ENCODE data around the gene DEPDC5.

DNA sequence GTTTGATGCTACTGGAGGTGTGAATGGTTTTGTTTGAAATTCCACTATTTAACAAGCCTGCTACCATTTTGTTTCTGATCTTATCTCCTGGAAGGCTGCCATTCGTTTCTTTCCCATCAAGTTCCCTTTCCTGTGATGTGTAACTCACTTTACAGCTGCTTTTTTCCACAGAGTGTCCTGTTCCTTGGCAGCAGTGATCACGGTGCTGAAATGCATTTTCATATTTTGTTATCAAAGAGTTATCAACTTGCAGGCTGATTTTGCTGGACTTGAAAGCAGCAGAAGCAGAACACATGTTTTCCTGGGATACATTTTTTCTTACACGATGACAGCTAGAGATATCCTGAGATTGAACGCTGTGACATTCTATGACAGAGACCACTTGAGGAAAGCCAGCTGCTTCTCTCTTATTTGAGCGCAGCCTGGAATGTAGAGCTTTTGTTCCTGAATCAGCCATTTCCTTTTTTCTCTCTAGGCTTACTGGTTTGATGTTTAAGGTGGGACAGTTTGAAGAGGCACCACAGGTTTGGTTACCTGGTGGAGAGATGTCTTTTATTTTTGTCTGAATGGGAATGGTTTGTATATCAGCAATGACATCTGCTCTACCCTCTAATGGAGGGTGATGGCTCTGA is 38.6 kb upstream of the DEPDC5 start:
- TF ChIP-seq, protein P1, sequence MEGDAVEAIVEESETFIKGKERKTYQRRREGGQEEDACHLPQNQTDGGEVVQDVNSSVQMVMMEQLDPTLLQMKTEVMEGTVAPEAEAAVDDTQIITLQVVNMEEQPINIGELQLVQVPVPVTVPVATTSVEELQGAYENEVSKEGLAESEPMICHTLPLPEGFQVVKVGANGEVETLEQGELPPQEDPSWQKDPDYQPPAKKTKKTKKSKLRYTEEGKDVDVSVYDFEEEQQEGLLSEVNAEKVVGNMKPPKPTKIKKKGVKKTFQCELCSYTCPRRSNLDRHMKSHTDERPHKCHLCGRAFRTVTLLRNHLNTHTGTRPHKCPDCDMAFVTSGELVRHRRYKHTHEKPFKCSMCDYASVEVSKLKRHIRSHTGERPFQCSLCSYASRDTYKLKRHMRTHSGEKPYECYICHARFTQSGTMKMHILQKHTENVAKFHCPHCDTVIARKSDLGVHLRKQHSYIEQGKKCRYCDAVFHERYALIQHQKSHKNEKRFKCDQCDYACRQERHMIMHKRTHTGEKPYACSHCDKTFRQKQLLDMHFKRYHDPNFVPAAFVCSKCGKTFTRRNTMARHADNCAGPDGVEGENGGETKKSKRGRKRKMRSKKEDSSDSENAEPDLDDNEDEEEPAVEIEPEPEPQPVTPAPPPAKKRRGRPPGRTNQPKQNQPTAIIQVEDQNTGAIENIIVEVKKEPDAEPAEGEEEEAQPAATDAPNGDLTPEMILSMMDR (IDR thresholded peaks at IDR 0.05): no peak
- no peak for TF ChIP-seq POLR2A (IDR thresholded peaks at IDR 0.05)

Data from tibial nerve (tissue), 3 donors.